Natural killer cell (primary cell): ENCODE data around the gene GPM6B. TPM values are rescaled to one million over a fixed set of nuclear protein-coding genes. Genes with fewer than 3 reads are reported as not detected.

Experiments used
- ATAC-seq, 3 donors: fragments of 150-1000 bp in 2 of 3; fragments of 200-7000 bp in 1 of 3; cut with Tn5 transposase; 1 replicate in 1 of 3; 2 replicates in 2 of 3; pipeline ENCODE4 v1.10.0; 2021; ENCODE audit warnings: mild to moderate bottlenecking in 2 of 3, moderate library complexity in 2 of 3
- DNase-seq, 2 donors: peaks; one replicate each; pipeline versions ENCODE4 v3.0.0 to v3.0.0-alpha.2; 2013 to 2021; ENCODE audit warnings: mixed read lengths in 1 of 2
- H3K27ac ChIP-seq: one replicate; pipeline ENCODE4 v1.5.1; 2013; ENCODE audit warnings: mild to moderate bottlenecking, low read length
- H3K27me3 ChIP-seq: one replicate; pipeline ENCODE4 v1.6.1; 2013; ENCODE audit warnings: low read length; ENCODE audit not compliant: control insufficient read depth, insufficient read depth
- H3K36me3 ChIP-seq: one replicate; pipeline ENCODE4 v1.6.1; 2013; ENCODE audit warnings: low read length; ENCODE audit not compliant: control insufficient read depth, insufficient read depth
- H3K4me1 ChIP-seq: one replicate; pipeline ENCODE4 v1.6.1; 2013; ENCODE audit warnings: low read length; ENCODE audit not compliant: control insufficient read depth, insufficient read depth
- H3K4me3 ChIP-seq: one replicate; pipeline ENCODE4 v1.5.1; 2013; ENCODE audit warnings: low read length
- H3K9me3 ChIP-seq: one replicate; pipeline ENCODE4 v1.6.1; 2013; ENCODE audit warnings: low read length; ENCODE audit not compliant: control insufficient read depth, insufficient read depth
- H3K27ac Mint-ChIP-seq, 2 donors: one replicate each; pipeline ENCODE4 v1.8.0; 2022; ENCODE audit warnings: mild to moderate bottlenecking in 2 of 2, mixed read lengths in 2 of 2, moderate library complexity in 1 of 2
- H3K27me3 Mint-ChIP-seq, 2 donors: one replicate each; pipeline ENCODE4 v1.8.0; 2022; ENCODE audit warnings: low read depth in 2 of 2, mixed read lengths in 2 of 2
- H3K36me3 Mint-ChIP-seq: one replicate; pipeline ENCODE4 v1.8.0; 2022; ENCODE audit warnings: mixed read lengths
- H3K4me1 Mint-ChIP-seq, 2 donors: one replicate each; pipeline ENCODE4 v1.8.0; 2022; ENCODE audit warnings: mixed read lengths in 2 of 2
- H3K4me3 Mint-ChIP-seq: one replicate; pipeline ENCODE4 v1.8.0; 2022; ENCODE audit warnings: mild to moderate bottlenecking, moderate library complexity, mixed read lengths
- H3K9me3 Mint-ChIP-seq, 2 donors: one replicate each; pipeline ENCODE4 v1.8.0; 2022; ENCODE audit warnings: mixed read lengths in 2 of 2
- CTCF ChIP-seq: fragments of 200-600 bp; IDR thresholded peaks from one replicate; pipeline ENCODE4 v1.8.0; 2022; ENCODE audit warnings: antibody characterized with exemption
- WGBS: methylation state at CpG from one replicate; pipeline ENCODE4 v1.1.7; 2013; ENCODE audit warnings: missing lambda C conversion rate; ENCODE audit not compliant: insufficient coverage; 5-methylcytosine and 5-hydroxymethylcytosine counted together
- intact Hi-C: fragments of 100-400 bp; cut with micrococcal nuclease; formaldehyde crosslinking; loops from one replicate; pipeline ENCODE4 v1.14.2; 2022
- total RNA-seq, 4 donors: library from RNA; stranded (reverse); fragments of 120-200 nt in 1 of 4; gene quantifications; one replicate each; pipeline versions ENCODE4 v1.2.3 to v1.2.4, GENCODE V29; 2013 to 2022

GPM6B gene
- total RNA-seq, 3 donors from 2014 or later (not counting 1 experiment from before 2014, with no cell fraction given), result not detected

DNA sequence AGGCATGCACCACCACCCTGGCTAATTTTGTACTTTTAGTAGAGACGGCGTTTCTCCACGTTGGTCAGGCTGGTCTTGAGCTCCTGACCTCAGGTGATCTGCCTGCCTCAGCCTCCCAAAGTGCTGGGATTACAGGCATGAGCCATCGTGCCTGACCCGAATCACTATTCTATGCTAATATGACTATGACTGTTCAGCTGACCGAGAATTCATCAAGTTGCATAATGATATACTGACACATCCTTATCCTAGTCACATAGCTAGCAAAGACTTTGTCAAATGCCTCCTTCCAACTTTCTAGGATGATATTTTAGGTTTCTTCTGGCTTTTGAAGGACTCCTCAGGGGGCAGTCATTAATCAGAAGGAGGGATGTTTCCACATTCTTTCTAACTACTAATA is 4.8 kb upstream of the GPM6B start:
- intact Hi-C loops, result no loop called here
- H3K4me3 ChIP-seq, result no peak overlapping the region
- Mint-ChIP-seq H3K36me3 (no peaks in the 10 kb centered on the region), H3K4me1 (no peaks in the 10 kb centered on the region), H3K27ac (no peak overlapping the region), H3K27me3 (peaks cover 14 to 38% of the 10 kb centered on the region in 2 donors), H3K9me3 (no peaks in the 10 kb centered on the region), H3K4me3 (no peak overlapping the region)
- no peak overlapping the region for H3K27ac ChIP-seq
- no peaks in the 10 kb centered on the region for H3K9me3 ChIP-seq
- H3K36me3 ChIP-seq, result no peaks in the 10 kb centered on the region
- 92% methylated on average over 6 of the region's 6 CpGs for WGBS
- H3K27me3 ChIP-seq, result no peaks in the 10 kb centered on the region
- H3K4me1 ChIP-seq, result no peaks in the 10 kb centered on the region
- no peak for TF ChIP-seq CTCF
- DNase-seq (no peak), ATAC-seq (no peak)

- no peaks in the 10 kb centered on the region for H3K4me1 ChIP-seq
- H3K36me3 ChIP-seq, result no peaks in the 10 kb centered on the region
- ATAC-seq (no peak), DNase-seq (no peak)
- WGBS, result 100% methylated on average over 1 of the region's 6 CpGs
- H3K27ac Mint-ChIP-seq, result no peak overlapping the region
- H3K9me3 ChIP-seq, result no peaks in the 10 kb centered on the region
- no peak overlapping the region for H3K4me3 Mint-ChIP-seq
- no peak overlapping the region for H3K27ac ChIP-seq
- H3K27me3 ChIP-seq, result no peaks in the 10 kb centered on the region
- no peak overlapping the region for H3K4me3 ChIP-seq
- intact Hi-C loops, result no loop called here
- H3K9me3 Mint-ChIP-seq, result no peaks in the 10 kb centered on the region
- peaks cover 16 to 59% of the 10 kb centered on the region in 2 donors for H3K27me3 Mint-ChIP-seq
- TF ChIP-seq CTCF, result no peak
- no peaks in the 10 kb centered on the region for H3K36me3 Mint-ChIP-seq
- H3K4me1 Mint-ChIP-seq, result no peaks in the 10 kb centered on the region
Measured at GRCh38 chrX:13816176-13816575, 717 bp downstream of the GPM6B start.

- Histone ChIP-seq H3K9me3 (no peaks in the 10 kb centered on the region), H3K27ac (no peak overlapping the region), H3K4me3 (no peak overlapping the region), H3K4me1 (no peaks in the 10 kb centered on the region), H3K36me3 (no peaks in the 10 kb centered on the region), H3K27me3 (no peaks in the 10 kb centered on the region)
- Mint-ChIP-seq H3K4me3 (no peak overlapping the region), H3K9me3 (no peaks in the 10 kb centered on the region), H3K27ac (no peak overlapping the region), H3K36me3 (no peaks in the 10 kb centered on the region), H3K4me1 (no peaks in the 10 kb centered on the region), H3K27me3 (peaks cover 16 to 59% of the 10 kb centered on the region in 2 donors)
- 75% methylated on average over 6 of the region's 7 CpGs for WGBS
- DNase-seq, result no peak
- no peak for TF ChIP-seq CTCF
- intact Hi-C loops, result no loop called here
- ATAC-seq, result no peak
Measured at GRCh38 chrX:13815664-13816063, 1.2 kb downstream of the GPM6B start.

DNA sequence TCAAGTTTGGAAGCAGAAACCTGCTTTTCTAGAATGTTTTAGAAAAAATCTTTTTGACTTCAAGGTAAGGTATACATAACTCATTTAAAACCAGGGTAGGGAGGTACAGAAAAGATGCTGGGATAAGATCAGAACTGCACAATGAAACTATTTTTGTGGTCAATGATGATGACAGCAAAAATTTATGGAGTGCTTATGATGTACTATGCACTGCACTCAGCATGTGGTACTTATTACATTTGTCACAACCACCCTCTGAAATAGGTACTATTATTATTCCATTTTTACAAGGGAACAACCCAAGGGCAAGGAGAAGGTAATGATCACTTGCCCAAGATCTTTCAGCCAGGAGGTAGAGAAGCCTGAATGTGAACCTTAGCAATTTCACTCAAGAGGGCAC is 8.0 kb downstream of the GPM6B start:
- no peaks in the 10 kb centered on the region for H3K9me3 ChIP-seq
- DNase-seq (no peak), ATAC-seq (no peak)
- no peaks in the 10 kb centered on the region for H3K36me3 ChIP-seq
- Mint-ChIP-seq H3K4me3 (no peak overlapping the region), H3K4me1 (no peaks in the 10 kb centered on the region), H3K27ac (no peak overlapping the region), H3K36me3 (no peaks in the 10 kb centered on the region), H3K27me3 (peaks cover 0 to 16% of the 10 kb centered on the region in 2 donors), H3K9me3 (no peaks in the 10 kb centered on the region)
- H3K4me3 ChIP-seq, result no peak overlapping the region
- no peaks in the 10 kb centered on the region for H3K27me3 ChIP-seq
- H3K27ac ChIP-seq, result no peak overlapping the region
- intact Hi-C loops, result no loop called here
- TF ChIP-seq CTCF, result no peak
- H3K4me1 ChIP-seq, result no peaks in the 10 kb centered on the region
